ENCODE results near the gene NHLRC4.

The NHLRC4 gene

DNA sequence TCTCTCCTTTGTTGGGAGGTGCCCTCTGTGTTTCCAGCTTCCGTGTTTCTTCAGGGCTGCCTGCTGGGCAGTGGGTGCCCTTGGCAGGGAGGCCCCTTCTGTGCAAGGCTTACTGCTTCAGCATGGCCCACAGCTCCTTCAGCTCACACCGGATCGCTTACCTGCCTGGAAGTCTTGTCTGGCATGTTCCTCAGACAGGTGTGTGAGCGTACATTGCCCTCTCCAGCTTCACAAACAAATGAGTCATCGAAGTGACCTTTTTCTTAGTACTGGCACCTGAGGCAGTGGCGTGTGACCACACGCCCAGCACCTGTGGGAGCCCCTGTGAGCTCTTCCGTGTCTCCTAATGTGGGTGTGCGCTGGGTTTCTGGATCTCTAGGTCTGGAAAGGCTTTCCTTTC is 26.6 kb downstream of the NHLRC4 start:
- TF ChIP-seq PPARA (CRISPR knock-in tag; IDR thresholded peaks at IDR 0.05; ENCODE audit: borderline replicate concordance) (no peak), ZNF8 (CRISPR knock-in tag; IDR thresholded peaks at IDR 0.05) (no peak), BACH2 (CRISPR knock-in tag; IDR thresholded peaks at IDR 0.05; ENCODE audit: borderline replicate concordance) (no peak), POU6F1 (CRISPR knock-in tag; IDR thresholded peaks at IDR 0.05; ENCODE audit: borderline replicate concordance, low read depth) (no peak), CSDC2 (CRISPR knock-in tag; IDR thresholded peaks at IDR 0.05) (no peak), TOX (CRISPR knock-in tag; IDR thresholded peaks at IDR 0.05; ENCODE audit: borderline replicate concordance) (no peak), ZFP30 (CRISPR knock-in tag; IDR thresholded peaks at IDR 0.05) (no peak), ZFP3 (CRISPR knock-in tag; IDR thresholded peaks at IDR 0.05) (no peak)
- ATAC-seq, result no peak

GRCh38 chr16:593807-594206 is 27.0 kb downstream of the NHLRC4 start:
- ATAC-seq, result no peak
- TF ChIP-seq RARB (CRISPR knock-in tag; IDR thresholded peaks at IDR 0.05) (no peak), BACH2 (CRISPR knock-in tag; IDR thresholded peaks at IDR 0.05; ENCODE audit: borderline replicate concordance) (no peak), ZFP3 (CRISPR knock-in tag; IDR thresholded peaks at IDR 0.05) (no peak), ZC3H10 (CRISPR knock-in tag; IDR thresholded peaks at IDR 0.05) (no peak), CSDC2 (CRISPR knock-in tag; IDR thresholded peaks at IDR 0.05) (no peak)
- TF ChIP-seq, protein P1, sequence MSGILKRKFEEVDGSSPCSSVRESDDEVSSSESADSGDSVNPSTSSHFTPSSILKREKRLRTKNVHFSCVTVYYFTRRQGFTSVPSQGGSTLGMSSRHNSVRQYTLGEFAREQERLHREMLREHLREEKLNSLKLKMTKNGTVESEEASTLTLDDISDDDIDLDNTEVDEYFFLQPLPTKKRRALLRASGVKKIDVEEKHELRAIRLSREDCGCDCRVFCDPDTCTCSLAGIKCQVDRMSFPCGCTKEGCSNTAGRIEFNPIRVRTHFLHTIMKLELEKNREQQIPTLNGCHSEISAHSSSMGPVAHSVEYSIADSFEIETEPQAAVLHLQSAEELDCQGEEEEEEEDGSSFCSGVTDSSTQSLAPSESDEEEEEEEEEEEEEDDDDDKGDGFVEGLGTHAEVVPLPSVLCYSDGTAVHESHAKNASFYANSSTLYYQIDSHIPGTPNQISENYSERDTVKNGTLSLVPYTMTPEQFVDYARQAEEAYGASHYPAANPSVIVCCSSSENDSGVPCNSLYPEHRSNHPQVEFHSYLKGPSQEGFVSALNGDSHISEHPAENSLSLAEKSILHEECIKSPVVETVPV (CRISPR knock-in tag; IDR thresholded peaks at IDR 0.05), result no peak

DNA sequence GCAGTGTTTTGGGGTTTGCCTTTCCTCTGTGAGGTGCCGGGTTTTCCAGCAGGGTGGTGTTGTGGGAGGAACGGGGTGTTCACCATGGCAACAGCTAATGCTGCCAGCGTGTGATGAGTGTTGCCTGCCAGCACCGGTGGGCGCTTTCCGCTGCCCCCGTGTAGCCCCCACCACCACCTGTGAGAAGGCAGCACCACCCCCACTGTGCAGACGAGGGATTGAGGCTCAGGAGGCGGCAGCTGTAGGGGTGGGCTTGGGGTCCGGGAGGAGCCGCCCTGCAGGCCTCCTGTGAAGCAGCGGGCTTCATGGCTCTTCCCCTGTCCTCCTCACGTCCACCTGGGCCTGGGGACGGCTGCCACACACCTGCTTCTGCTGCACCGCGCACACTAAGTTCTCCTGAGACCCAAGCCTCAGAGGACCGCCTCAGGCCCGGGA is 28.3 kb downstream of the NHLRC4 start:
- ATAC-seq, result no peak
- TF ChIP-seq ESRRG (CRISPR knock-in tag; IDR thresholded peaks at IDR 0.05) (no peak), TOX (CRISPR knock-in tag; IDR thresholded peaks at IDR 0.05; ENCODE audit: borderline replicate concordance) (no peak), ZFP3 (CRISPR knock-in tag; IDR thresholded peaks at IDR 0.05) (no peak), ZNF70 (CRISPR knock-in tag; IDR thresholded peaks at IDR 0.05) (no peak), ZC3H10 (CRISPR knock-in tag; IDR thresholded peaks at IDR 0.05) (no peak), ZFP30 (CRISPR knock-in tag; IDR thresholded peaks at IDR 0.05) (no peak), POU6F1 (CRISPR knock-in tag; IDR thresholded peaks at IDR 0.05; ENCODE audit: borderline replicate concordance, low read depth) (no peak), SNAI2 (CRISPR knock-in tag; IDR thresholded peaks at IDR 0.05) (no peak), CSDC2 (CRISPR knock-in tag; IDR thresholded peaks at IDR 0.05) (no peak)
- TF ChIP-seq, protein P1 (CRISPR knock-in tag; IDR thresholded peaks at IDR 0.05), result no peak
- TF ChIP-seq, protein P2, sequence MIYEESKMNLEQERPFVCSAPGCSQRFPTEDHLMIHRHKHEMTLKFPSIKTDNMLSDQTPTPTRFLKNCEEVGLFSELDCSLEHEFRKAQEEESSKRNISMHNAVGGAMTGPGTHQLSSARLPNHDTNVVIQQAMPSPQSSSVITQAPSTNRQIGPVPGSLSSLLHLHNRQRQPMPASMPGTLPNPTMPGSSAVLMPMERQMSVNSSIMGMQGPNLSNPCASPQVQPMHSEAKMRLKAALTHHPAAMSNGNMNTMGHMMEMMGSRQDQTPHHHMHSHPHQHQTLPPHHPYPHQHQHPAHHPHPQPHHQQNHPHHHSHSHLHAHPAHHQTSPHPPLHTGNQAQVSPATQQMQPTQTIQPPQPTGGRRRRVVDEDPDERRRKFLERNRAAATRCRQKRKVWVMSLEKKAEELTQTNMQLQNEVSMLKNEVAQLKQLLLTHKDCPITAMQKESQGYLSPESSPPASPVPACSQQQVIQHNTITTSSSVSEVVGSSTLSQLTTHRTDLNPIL (CRISPR knock-in tag; IDR thresholded peaks at IDR 0.05; ENCODE audit: low read depth), result no peak

DNA sequence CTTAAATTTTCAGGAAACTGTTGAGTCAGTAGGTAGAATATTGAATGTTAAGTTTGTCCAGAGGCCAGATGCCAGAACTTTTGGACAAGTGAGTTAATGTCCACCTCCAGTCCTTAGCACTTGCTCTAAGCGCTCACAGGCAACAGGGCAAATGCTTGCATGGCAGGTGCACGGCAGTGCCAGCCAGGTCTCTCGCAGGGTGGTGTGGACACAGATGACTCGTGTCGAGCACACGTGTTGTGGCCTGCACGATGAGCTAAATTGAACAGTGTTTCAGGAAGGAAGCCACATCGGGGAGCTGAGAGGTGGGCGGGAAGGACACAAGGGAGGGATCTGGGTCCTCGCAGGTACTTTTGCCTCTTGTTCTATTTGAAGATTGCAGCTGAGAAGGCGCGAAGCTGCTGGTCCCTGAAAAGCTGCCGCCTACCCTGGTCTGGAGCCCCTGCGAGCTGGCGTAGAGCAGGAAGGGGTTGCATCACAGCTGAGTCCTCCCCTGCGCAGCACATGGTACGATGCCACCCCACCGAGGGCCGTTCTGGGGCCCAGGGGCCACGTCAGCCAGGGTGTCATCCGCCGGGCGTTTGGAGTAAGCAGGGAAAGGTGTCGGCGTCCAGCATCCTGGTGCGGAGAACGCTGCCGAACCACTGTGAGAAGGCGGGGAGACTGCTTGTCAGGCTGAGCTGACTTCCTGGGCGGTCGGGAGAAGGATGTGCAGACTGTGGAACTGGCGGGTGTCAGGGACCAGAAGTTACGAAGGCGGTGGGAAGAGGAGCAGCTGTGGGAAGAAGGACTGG is 29.3 kb downstream of the NHLRC4 start:
- ATAC-seq, result no peak
- TF ChIP-seq ISL1 (CRISPR knock-in tag; IDR thresholded peaks at IDR 0.05), result no peak
- TF ChIP-seq ZNF565 (CRISPR knock-in tag; conservative IDR thresholded peaks at IDR 0.05; ENCODE audit: low read depth), result no peak
- no peak for TF ChIP-seq GLIS3 (CRISPR knock-in tag; IDR thresholded peaks at IDR 0.05)
- TF ChIP-seq, protein P3, sequence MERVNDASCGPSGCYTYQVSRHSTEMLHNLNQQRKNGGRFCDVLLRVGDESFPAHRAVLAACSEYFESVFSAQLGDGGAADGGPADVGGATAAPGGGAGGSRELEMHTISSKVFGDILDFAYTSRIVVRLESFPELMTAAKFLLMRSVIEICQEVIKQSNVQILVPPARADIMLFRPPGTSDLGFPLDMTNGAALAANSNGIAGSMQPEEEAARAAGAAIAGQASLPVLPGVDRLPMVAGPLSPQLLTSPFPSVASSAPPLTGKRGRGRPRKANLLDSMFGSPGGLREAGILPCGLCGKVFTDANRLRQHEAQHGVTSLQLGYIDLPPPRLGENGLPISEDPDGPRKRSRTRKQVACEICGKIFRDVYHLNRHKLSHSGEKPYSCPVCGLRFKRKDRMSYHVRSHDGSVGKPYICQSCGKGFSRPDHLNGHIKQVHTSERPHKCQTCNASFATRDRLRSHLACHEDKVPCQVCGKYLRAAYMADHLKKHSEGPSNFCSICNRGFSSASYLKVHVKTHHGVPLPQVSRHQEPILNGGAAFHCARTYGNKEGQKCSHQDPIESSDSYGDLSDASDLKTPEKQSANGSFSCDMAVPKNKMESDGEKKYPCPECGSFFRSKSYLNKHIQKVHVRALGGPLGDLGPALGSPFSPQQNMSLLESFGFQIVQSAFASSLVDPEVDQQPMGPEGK (CRISPR knock-in tag; IDR thresholded peaks at IDR 0.05; ENCODE audit: borderline replicate concordance), result no peak
- TF ChIP-seq RARB (CRISPR knock-in tag; IDR thresholded peaks at IDR 0.05), result no peak
- no peak for TF ChIP-seq CSDC2 (CRISPR knock-in tag; IDR thresholded peaks at IDR 0.05)
- TF ChIP-seq, protein P2 (CRISPR knock-in tag; IDR thresholded peaks at IDR 0.05; ENCODE audit: low read depth), result no peak
- no peak for TF ChIP-seq TCF4 (CRISPR knock-in tag; IDR thresholded peaks at IDR 0.05; ENCODE audit: borderline replicate concordance)
- TF ChIP-seq ZFP3 (CRISPR knock-in tag; IDR thresholded peaks at IDR 0.05), result no peak
- TF ChIP-seq SNAI2 (CRISPR knock-in tag; IDR thresholded peaks at IDR 0.05), result no peak

Data from SK-N-SH treated with all-trans-retinoic acid at 6 μM for 48 hours (cell line).